Measurements from ENCODE around the gene GFAP.
A peak's percentile ranks its signal among the peaks of the same experiment; 100 is the strongest.

Gene GFAP

GRCh38 chr17:44914148-44914547, 1.2 kb downstream of the GFAP start:
- no peak for DNase-seq (ENCODE audit: low spot score)

GRCh38 chr17:44913676-44914075, 1.6 kb downstream of the GFAP start:
- no peak for DNase-seq (ENCODE audit: low spot score)

GRCh38 chr17:44912763-44913544, 2.3 kb downstream of the GFAP start:
- no peak for DNase-seq (ENCODE audit: low spot score)

GRCh38 chr17:44911133-44912001, 3.9 kb downstream of the GFAP start:
- DNase-seq (ENCODE audit: low spot score): peak; percentile 40

- DNase-seq (ENCODE audit: low spot score): no peak
Observed at GRCh38 chr17:44910231-44911106, 4.8 kb downstream of the GFAP start.

- peak; percentile 71 for DNase-seq (ENCODE audit: low spot score)
Observed at GRCh38 chr17:44909681-44910144, 5.6 kb downstream of the GFAP start.

- no peak for DNase-seq (ENCODE audit: low spot score)
Observed at GRCh38 chr17:44908761-44909326, 6.5 kb downstream of the GFAP start.

- no peak for DNase-seq (ENCODE audit: low spot score)
Observed at GRCh38 chr17:44907729-44908470, 7.4 kb downstream of the GFAP start.

- no peak for DNase-seq (ENCODE audit: low spot score)
Observed at GRCh38 chr17:44906763-44907728, 8.3 kb downstream of the GFAP start.

- peak; percentile 90 for DNase-seq (ENCODE audit: low spot score)
Observed at GRCh38 chr17:44906010-44906646, 9.2 kb downstream of the GFAP start.

- DNase-seq (ENCODE audit: low spot score): no peak
Observed at GRCh38 chr17:44905006-44906000, 10.0 kb downstream of the GFAP start.

- no peak for DNase-seq (ENCODE audit: low spot score)
Observed at GRCh38 chr17:44904001-44904984, 11.0 kb downstream of the GFAP start.

GRCh38 chr17:44903012-44903685, 12.2 kb downstream of the GFAP start:
- DNase-seq (ENCODE audit: low spot score): no peak

GRCh38 chr17:44902135-44902760, 13.1 kb downstream of the GFAP start:
- DNase-seq (ENCODE audit: low spot score): no peak

GRCh38 chr17:44901411-44901921, 13.8 kb downstream of the GFAP start:
- peak; percentile 54 for DNase-seq (ENCODE audit: low spot score)
